Measurements from ENCODE around the gene ZNF496.
A peak's percentile ranks its signal among the peaks of the same experiment; 100 is the strongest.
"Not testable (repeated sequence)": the region's sequence is repeated elsewhere in the genome, so short reads cannot be mapped to it uniquely, and the experiment has no call there.

Gene ZNF496

GRCh38 chr1:247331525-247332214 is at the start of gene ZNF496:
ZNF496 (minus strand) TSS chr1:247331867; CDS start chr1:247329578, 2,289 bp downstream.
- TF ChIP-seq, protein P1, sequence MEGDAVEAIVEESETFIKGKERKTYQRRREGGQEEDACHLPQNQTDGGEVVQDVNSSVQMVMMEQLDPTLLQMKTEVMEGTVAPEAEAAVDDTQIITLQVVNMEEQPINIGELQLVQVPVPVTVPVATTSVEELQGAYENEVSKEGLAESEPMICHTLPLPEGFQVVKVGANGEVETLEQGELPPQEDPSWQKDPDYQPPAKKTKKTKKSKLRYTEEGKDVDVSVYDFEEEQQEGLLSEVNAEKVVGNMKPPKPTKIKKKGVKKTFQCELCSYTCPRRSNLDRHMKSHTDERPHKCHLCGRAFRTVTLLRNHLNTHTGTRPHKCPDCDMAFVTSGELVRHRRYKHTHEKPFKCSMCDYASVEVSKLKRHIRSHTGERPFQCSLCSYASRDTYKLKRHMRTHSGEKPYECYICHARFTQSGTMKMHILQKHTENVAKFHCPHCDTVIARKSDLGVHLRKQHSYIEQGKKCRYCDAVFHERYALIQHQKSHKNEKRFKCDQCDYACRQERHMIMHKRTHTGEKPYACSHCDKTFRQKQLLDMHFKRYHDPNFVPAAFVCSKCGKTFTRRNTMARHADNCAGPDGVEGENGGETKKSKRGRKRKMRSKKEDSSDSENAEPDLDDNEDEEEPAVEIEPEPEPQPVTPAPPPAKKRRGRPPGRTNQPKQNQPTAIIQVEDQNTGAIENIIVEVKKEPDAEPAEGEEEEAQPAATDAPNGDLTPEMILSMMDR (IDR thresholded peaks at IDR 0.05): no peak
- Mint-ChIP-seq H3K9me3 (no peaks in the 10 kb centered on the region), H3K4me3 (peak within 1 kb of the TSS; percentile 90), H3K27ac (peak within 1 kb of the TSS; percentile 98), H3K27me3 (ENCODE audit: low read depth, poor library complexity) (no peaks in the 10 kb centered on the region), H3K36me3 (ENCODE audit: low read depth) (peaks cover 45% of the 10 kb centered on the region), H3K4me1 (peaks cover 54% of the 10 kb centered on the region)
- peak; percentile 89 for DNase-seq

GRCh38 chr1:247378334-247379073 is 46.8 kb upstream of the ZNF496 start:
- Mint-ChIP-seq H3K36me3 (ENCODE audit: low read depth) (peaks cover 53% of the 10 kb centered on the region), H3K9me3 (peaks cover 54% of the 10 kb centered on the region), H3K4me3 (no peak overlapping the region), H3K27ac (no peak overlapping the region), H3K4me1 (peaks cover 25% of the 10 kb centered on the region), H3K27me3 (ENCODE audit: low read depth, poor library complexity) (peaks cover 9% of the 10 kb centered on the region)
- no peak for DNase-seq
- TF ChIP-seq, protein P1 (IDR thresholded peaks at IDR 0.05): no peak

GRCh38 chr1:247377656-247378055 is 46.0 kb upstream of the ZNF496 start:
- not testable (repeated sequence) for H3K27ac Mint-ChIP-seq; H3K4me3 Mint-ChIP-seq; H3K27me3 Mint-ChIP-seq (ENCODE audit: low read depth, poor library complexity); DNase-seq
- Mint-ChIP-seq H3K4me1 (peaks cover 27% of the 10 kb centered on the region), H3K36me3 (ENCODE audit: low read depth) (peaks cover 53% of the 10 kb centered on the region), H3K9me3 (peaks cover 50% of the 10 kb centered on the region)

GRCh38 chr1:247376659-247377058 is 45.0 kb upstream of the ZNF496 start:
- peaks cover 29% of the 10 kb centered on the region for H3K4me1 Mint-ChIP-seq
- TF ChIP-seq, protein P1 (IDR thresholded peaks at IDR 0.05): no peak
- H3K4me3 Mint-ChIP-seq: no peak overlapping the region
- H3K9me3 Mint-ChIP-seq: peaks cover 50% of the 10 kb centered on the region
- DNase-seq: no peak
- no peak overlapping the region for H3K27ac Mint-ChIP-seq
- peaks cover 53% of the 10 kb centered on the region for H3K36me3 Mint-ChIP-seq (ENCODE audit: low read depth)
- peaks cover 4% of the 10 kb centered on the region for H3K27me3 Mint-ChIP-seq (ENCODE audit: low read depth, poor library complexity)

DNA sequence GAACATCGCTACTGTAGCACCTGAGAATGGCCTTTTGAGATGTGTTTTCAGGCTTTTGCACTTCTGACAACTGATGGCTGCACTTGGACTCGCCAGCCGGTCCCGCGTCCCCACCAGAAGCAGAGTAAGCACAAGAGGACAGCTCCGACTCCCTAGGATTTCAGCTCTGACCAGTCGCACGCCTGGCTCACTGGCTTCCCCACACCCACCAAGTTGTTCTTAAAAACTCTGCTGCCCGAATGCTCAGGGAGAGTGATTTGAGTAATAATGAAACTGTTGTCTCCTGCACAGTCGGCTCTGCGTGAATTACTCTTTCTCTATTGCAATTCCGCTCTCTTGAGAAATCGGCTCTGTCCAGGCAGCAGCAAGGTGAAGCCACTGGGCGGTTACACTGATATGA is 44.1 kb upstream of the ZNF496 start:
- peaks cover 50% of the 10 kb centered on the region for H3K9me3 Mint-ChIP-seq
- H3K4me1 Mint-ChIP-seq: peaks cover 33% of the 10 kb centered on the region
- peaks cover 10% of the 10 kb centered on the region for H3K27me3 Mint-ChIP-seq (ENCODE audit: low read depth, poor library complexity)
- H3K36me3 Mint-ChIP-seq (ENCODE audit: low read depth): peaks cover 53% of the 10 kb centered on the region
- DNase-seq: no peak
- TF ChIP-seq, protein P1 (IDR thresholded peaks at IDR 0.05): no peak
- no peak overlapping the region for H3K4me3 Mint-ChIP-seq
- H3K27ac Mint-ChIP-seq: no peak overlapping the region

- not testable (repeated sequence) for DNase-seq; H3K4me3 Mint-ChIP-seq; H3K27me3 Mint-ChIP-seq (ENCODE audit: low read depth, poor library complexity)
Observed at GRCh38 chr1:247374651-247375334, 43.1 kb upstream of the ZNF496 start.

More at GRCh38 chr1:247374651-247375334, 43.1 kb upstream of the ZNF496 start:
- Mint-ChIP-seq H3K9me3 (peaks cover 44% of the 10 kb centered on the region), H3K4me1 (peaks cover 33% of the 10 kb centered on the region), H3K36me3 (ENCODE audit: low read depth) (peaks cover 50% of the 10 kb centered on the region)
- H3K27ac Mint-ChIP-seq: not testable (repeated sequence)
